IMR-90 (cell line): ENCODE data around the gene FAM163A. TPM values are rescaled to one million over a fixed set of nuclear protein-coding genes. Genes with fewer than 3 reads are reported as not detected.

Source experiments
- ATAC-seq: fragments of 200-7000 bp; cut with Tn5 transposase; 2 replicates; pipeline ENCODE4 v1.9.1; 2020; ENCODE audit warnings: low read depth, mild to moderate bottlenecking, moderate library complexity
- BruUV-seq: library from RNA; stranded (reverse); fragments of 400-500 nt; replicated peaks from 2 replicates; lab custom pipeline; 2021; lab: Mats Ljungman, UMichigan
- CTCF ChIA-PET: fragments of 300-600 bp; formaldehyde crosslinking; extraction: SDS; loops from one replicate; lab custom pipeline; 2021; ENCODE audit warnings: antibody characterized with exemption; lab: Yijun Ruan, JAX
- POLR2A ChIA-PET: fragments of 300-600 bp; sonication (Branson Sonifier 250); formaldehyde crosslinking; loops from one replicate; lab custom pipeline; 2022; ENCODE audit warnings: antibody characterized with exemption; ENCODE audit not compliant: unreplicated experiment; lab: Charles Lee
- DNase-seq: peaks from one replicate; pipeline ENCODE4 v3.0.0; 2013
- H2AFZ ChIP-seq: replicated peaks from 2 replicates; pipeline ENCODE3; 2013; ENCODE audit warnings: low read length, mild to moderate bottlenecking; ENCODE audit not compliant: poor library complexity
- H2AK5ac ChIP-seq: 2 replicates; pipeline ENCODE4 v1.6.1; 2013; ENCODE audit warnings: low read depth, low read length, inconsistent platforms
- H2AK9ac ChIP-seq: replicated peaks from 2 replicates; pipeline ENCODE3; 2013; ENCODE audit warnings: mild to moderate bottlenecking, low read depth, low read length, moderate library complexity; ENCODE audit not compliant: poor library complexity
- H2BK120ac ChIP-seq: 2 replicates; pipeline ENCODE4 v1.6.1; 2013; ENCODE audit warnings: low read depth, low read length, inconsistent platforms
- H2BK15ac ChIP-seq: 3 replicates; pipeline ENCODE4 v1.6.1; 2013; ENCODE audit warnings: low read depth, low read length, inconsistent platforms
- H2BK20ac ChIP-seq: 2 replicates; pipeline ENCODE4 v1.6.1; 2013; ENCODE audit warnings: low read depth, mild to moderate bottlenecking, inconsistent platforms, low read length, moderate library complexity
- H2BK5ac ChIP-seq: 2 replicates; pipeline ENCODE4 v1.6.1; 2013; ENCODE audit warnings: mild to moderate bottlenecking, low read depth, low read length, inconsistent platforms; ENCODE audit not compliant: poor library complexity, severe bottlenecking
- H3K14ac ChIP-seq: replicated peaks from 2 replicates; pipeline ENCODE4 v1.6.1; 2013; ENCODE audit warnings: low read depth, low read length, inconsistent platforms
- H3K18ac ChIP-seq: 2 replicates; pipeline ENCODE4 v1.6.1; 2013; ENCODE audit warnings: low read depth, low read length, control low read depth
- H3K23ac ChIP-seq: 2 replicates; pipeline ENCODE4 v1.6.1; 2013; ENCODE audit warnings: low read depth, low read length, inconsistent platforms
- H3K27ac ChIP-seq: 2 replicates; pipeline ENCODE4 v1.5.1; 2013; ENCODE audit warnings: mild to moderate bottlenecking, control low read depth, low read length; ENCODE audit not compliant: insufficient read depth
- H3K27me3 ChIP-seq: 2 replicates; pipeline ENCODE4 v1.6.1; 2013; ENCODE audit warnings: low read length; ENCODE audit not compliant: control insufficient read depth, insufficient read depth
- H3K36me3 ChIP-seq: 2 replicates; pipeline ENCODE4 v1.6.1; 2013; ENCODE audit warnings: low read length, mixed read lengths; ENCODE audit not compliant: control insufficient read depth, insufficient read depth
- H3K4ac ChIP-seq: 2 replicates; pipeline ENCODE4 v1.6.1; 2013; ENCODE audit warnings: low read depth, low read length, inconsistent platforms
- H3K4me1 ChIP-seq: 2 replicates; pipeline ENCODE4 v1.6.1; 2013; ENCODE audit warnings: low read length, mixed read lengths; ENCODE audit not compliant: control insufficient read depth, insufficient read depth
- H3K4me2 ChIP-seq: 2 replicates; pipeline ENCODE4 v1.6.1; 2013; ENCODE audit warnings: low read depth, mild to moderate bottlenecking, control low read depth, low read length, moderate library complexity
- H3K4me3 ChIP-seq: 2 replicates; pipeline ENCODE4 v1.5.1; 2013; ENCODE audit warnings: low read depth, mild to moderate bottlenecking, control low read depth, low read length, moderate library complexity; ENCODE audit not compliant: insufficient read depth
- H3K56ac ChIP-seq: 2 replicates; pipeline ENCODE4 v1.6.1; 2013; ENCODE audit warnings: low read length, inconsistent platforms; ENCODE audit not compliant: insufficient read depth; ENCODE audit errors: extremely low read depth
- H3K79me1 ChIP-seq, 2 experiments: 2 replicates each; pipeline ENCODE4 v1.6.1; 2013; ENCODE audit warnings: low read length in 2 of 2, inconsistent platforms in 1 of 2, low read depth in 1 of 2
- H3K9ac ChIP-seq: 2 replicates; pipeline ENCODE4 v1.6.1; 2013; ENCODE audit warnings: low read depth, low read length, control low read depth
- H3K9me1 ChIP-seq: 2 replicates; pipeline ENCODE4 v1.6.1; 2013; ENCODE audit warnings: low read length, inconsistent platforms; ENCODE audit not compliant: insufficient read depth
- H3K9me3 ChIP-seq: 2 replicates; pipeline ENCODE4 v1.6.1; 2013; ENCODE audit warnings: low read length; ENCODE audit not compliant: control insufficient read depth, insufficient read depth
- H4K20me1 ChIP-seq: 2 replicates; pipeline ENCODE4 v1.6.1; 2013; ENCODE audit warnings: low read length, inconsistent platforms; ENCODE audit not compliant: insufficient read depth
- H4K5ac ChIP-seq: 2 replicates; pipeline ENCODE4 v1.6.1; 2013; ENCODE audit warnings: mild to moderate bottlenecking, low read depth, low read length, control low read depth
- H4K8ac ChIP-seq, 2 experiments: 2 replicates each; pipeline ENCODE4 v1.6.1; 2013; ENCODE audit warnings: low read depth in 2 of 2, low read length in 2 of 2, control low read depth in 1 of 2, inconsistent platforms in 1 of 2
- H4K91ac ChIP-seq: 2 replicates; pipeline ENCODE4 v1.6.1; 2013; ENCODE audit warnings: low read depth, low read length, inconsistent platforms; ENCODE audit not compliant: insufficient read depth
- CHD1 ChIP-seq: IDR thresholded peaks from 2 replicates; pipeline ENCODE4 v1.6.1; 2012; ENCODE audit warnings: low read depth, low read length, improper control_type of control experiment
- MAZ ChIP-seq: IDR thresholded peaks from 2 replicates; pipeline ENCODE4 v1.6.1; 2012; ENCODE audit warnings: low read depth, mild to moderate bottlenecking, low read length, improper control_type of control experiment, moderate library complexity, borderline replicate concordance
- RCOR1 ChIP-seq: IDR thresholded peaks from 2 replicates; pipeline ENCODE4 v1.6.1; 2012; ENCODE audit warnings: mild to moderate bottlenecking, low read length, improper control_type of control experiment; ENCODE audit not compliant: insufficient replicate concordance
- RFX5 ChIP-seq: IDR thresholded peaks from 2 replicates; pipeline ENCODE4 v1.8.0; 2012; ENCODE audit warnings: low read depth, mild to moderate bottlenecking, low read length, moderate library complexity
- SMC3 ChIP-seq: fragments of 150-350 bp; IDR thresholded peaks from 2 replicates; pipeline ENCODE4 v1.6.1; 2016; ENCODE audit warnings: low read depth, mild to moderate bottlenecking, antibody characterized with exemption, low read length, moderate library complexity
- WGBS, 2 experiments: methylation state at CpG; one replicate each; pipeline versions ENCODE4 v1.1.5 to v1.1.7; 2013; ENCODE audit warnings: missing lambda C conversion rate in 2 of 2; ENCODE audit not compliant: insufficient read length in 1 of 2; ENCODE audit errors: extremely low coverage in 2 of 2; 5-methylcytosine and 5-hydroxymethylcytosine counted together
- dilution Hi-C: fragments of 300-500 bp; cut with HindIII; formaldehyde crosslinking; loops from one replicate; pipeline ENCODE4 v1.14.3; 2018; ENCODE audit warnings: low sequenced_read_pairs; ENCODE audit not compliant: unreplicated experiment
- in situ Hi-C: fragments of 300-500 bp; cut with MboI; formaldehyde crosslinking; loops from 3 replicates; pipeline ENCODE4 v1.14.3; 2019; ENCODE audit warnings: low sequenced_read_pairs, inconsistent platforms, mixed read lengths
- intact Hi-C: fragments of 100-400 bp; cut with micrococcal nuclease; formaldehyde crosslinking; loops from 2 replicates; pipeline ENCODE4 v1.10.0; 2022
- polyA plus RNA-seq, 3 experiments: library from polyadenylated mRNA; depleted of rRNA; stranded (reverse); fragments of >200 nt; gene quantifications; 2 replicates each; pipeline ENCODE4 v1.2.3, GENCODE V29; 2012; ENCODE audit warnings: low replicate concordance in 1 of 3
- total RNA-seq: library from RNA; depleted of rRNA; stranded (reverse); fragments of >200 nt; gene quantifications from 2 replicates; pipeline ENCODE4 v1.2.3, GENCODE V29; 2012

Gene FAM163A
- total and polyA plus RNA-seq, 2 of the 4 experiments (the other 2 are of a cell fraction), result not detected

DNA sequence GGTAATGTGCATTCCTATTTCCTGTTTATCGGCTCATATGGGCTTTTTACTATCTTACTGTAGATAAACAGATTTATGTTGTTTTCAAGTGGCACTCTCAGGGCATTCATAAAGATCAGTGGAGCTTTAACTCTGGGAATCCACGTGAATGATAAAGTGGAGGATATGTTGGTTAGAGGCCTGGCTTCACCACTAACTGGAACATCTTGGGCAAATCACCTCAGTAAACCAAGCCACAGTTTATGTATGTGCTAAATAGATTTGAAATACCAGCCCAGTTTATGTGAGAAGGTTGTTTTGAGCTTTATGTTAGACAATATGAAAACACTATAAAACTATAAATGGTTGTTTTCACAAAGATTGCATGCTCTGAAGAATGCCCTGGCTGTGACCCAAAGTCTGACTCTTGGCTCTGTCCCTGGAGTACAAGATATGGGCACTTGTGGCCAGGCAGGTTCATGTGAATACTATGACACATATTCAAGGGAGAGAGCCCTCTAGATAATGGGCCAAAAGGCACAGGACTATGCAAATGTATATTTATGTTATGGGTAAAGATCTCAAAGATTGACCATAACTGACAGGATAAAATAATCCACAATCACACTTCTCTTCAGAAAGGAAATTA, 36.7 kb downstream of the FAM163A start:
- dilution Hi-C loops, result no loop called here
- Histone ChIP-seq H4K91ac (no peak overlapping the region), H3K4me1 (peaks cover 2% of the 10 kb centered on the region; the same call in 1 of the 2 replicates), H2AK5ac (no peak overlapping the region), H2AFZ (no peak overlapping the region), H3K27ac (no peak overlapping the region), H3K36me3 (no peaks in the 10 kb centered on the region), H3K79me1 (no peaks in the 10 kb centered on the region), H3K23ac (no peak overlapping the region), H3K4me3 (no peak overlapping the region), H3K27me3 (peaks cover 19% of the 10 kb centered on the region), H4K5ac (no peak overlapping the region), H2BK20ac (no peak overlapping the region), H3K4ac (no peak overlapping the region), H2AK9ac (no peak overlapping the region), H2BK120ac (no peak overlapping the region), H3K9ac (no peak overlapping the region), H3K14ac (no peak overlapping the region), H3K4me2 (no peak overlapping the region), H4K20me1 (no peaks in the 10 kb centered on the region), H2BK5ac (no peak overlapping the region), H3K9me1 (no peaks in the 10 kb centered on the region), H3K56ac (no peak overlapping the region), H2BK15ac (no peak overlapping the region), H3K18ac (no peak overlapping the region), H4K8ac (no peak overlapping the region), H3K9me3 (no peaks in the 10 kb centered on the region)
- in situ Hi-C loops, result no loop called here
- TF ChIP-seq RCOR1, result no peak
- TF ChIP-seq SMC3, result no peak
- TF ChIP-seq RFX5, result no peak
- TF ChIP-seq MAZ, result no peak
- TF ChIP-seq CHD1, result no peak
- WGBS, 2 experiments, result no CpG with 5 or more reads among the region's 2 CpGs
- no TSS peak for BruUV-seq
- ATAC-seq (no peak), DNase-seq (no peak)
- intact Hi-C loops, result no loop called here
- POLR2A ChIA-PET, result no interaction called here
- CTCF ChIA-PET, result interaction anchor here (0.6 kb wide), 1 partner anchor 218 kb away, joined by 8 read pairs; no protein-coding TSS in a partner anchor
